ENCODE data around the gene FLNB.

DNA sequence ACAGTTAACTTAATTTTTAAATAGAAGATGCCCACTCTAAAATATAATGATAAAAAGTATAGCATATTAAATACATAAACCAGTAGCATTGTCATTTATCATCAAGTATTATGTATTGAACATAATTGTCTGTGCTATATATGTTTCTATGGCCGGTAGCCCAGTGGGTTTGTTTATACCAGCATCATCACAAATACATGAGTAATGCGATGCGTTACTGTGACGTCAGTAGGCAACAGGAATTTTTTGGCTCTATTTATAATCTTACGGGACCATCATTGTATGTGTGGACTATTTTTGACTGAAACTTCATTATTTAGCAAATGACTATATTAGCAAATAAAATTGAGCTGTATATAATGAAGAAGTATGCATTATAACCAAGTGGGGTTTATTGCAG, 82.1 kb downstream of the FLNB start:
- TF ChIP-seq, protein P1, sequence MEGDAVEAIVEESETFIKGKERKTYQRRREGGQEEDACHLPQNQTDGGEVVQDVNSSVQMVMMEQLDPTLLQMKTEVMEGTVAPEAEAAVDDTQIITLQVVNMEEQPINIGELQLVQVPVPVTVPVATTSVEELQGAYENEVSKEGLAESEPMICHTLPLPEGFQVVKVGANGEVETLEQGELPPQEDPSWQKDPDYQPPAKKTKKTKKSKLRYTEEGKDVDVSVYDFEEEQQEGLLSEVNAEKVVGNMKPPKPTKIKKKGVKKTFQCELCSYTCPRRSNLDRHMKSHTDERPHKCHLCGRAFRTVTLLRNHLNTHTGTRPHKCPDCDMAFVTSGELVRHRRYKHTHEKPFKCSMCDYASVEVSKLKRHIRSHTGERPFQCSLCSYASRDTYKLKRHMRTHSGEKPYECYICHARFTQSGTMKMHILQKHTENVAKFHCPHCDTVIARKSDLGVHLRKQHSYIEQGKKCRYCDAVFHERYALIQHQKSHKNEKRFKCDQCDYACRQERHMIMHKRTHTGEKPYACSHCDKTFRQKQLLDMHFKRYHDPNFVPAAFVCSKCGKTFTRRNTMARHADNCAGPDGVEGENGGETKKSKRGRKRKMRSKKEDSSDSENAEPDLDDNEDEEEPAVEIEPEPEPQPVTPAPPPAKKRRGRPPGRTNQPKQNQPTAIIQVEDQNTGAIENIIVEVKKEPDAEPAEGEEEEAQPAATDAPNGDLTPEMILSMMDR (IDR thresholded peaks at IDR 0.05) = no peak
- TF ChIP-seq POLR2AphosphoS5 (IDR thresholded peaks at IDR 0.05; ENCODE audit: low read depth, low read length) (no peak), SIN3A (IDR thresholded peaks at IDR 0.05; ENCODE audit: borderline replicate concordance, insufficient read depth, low read depth, low read length) (no peak)
- TF ChIP-seq, protein P2, sequence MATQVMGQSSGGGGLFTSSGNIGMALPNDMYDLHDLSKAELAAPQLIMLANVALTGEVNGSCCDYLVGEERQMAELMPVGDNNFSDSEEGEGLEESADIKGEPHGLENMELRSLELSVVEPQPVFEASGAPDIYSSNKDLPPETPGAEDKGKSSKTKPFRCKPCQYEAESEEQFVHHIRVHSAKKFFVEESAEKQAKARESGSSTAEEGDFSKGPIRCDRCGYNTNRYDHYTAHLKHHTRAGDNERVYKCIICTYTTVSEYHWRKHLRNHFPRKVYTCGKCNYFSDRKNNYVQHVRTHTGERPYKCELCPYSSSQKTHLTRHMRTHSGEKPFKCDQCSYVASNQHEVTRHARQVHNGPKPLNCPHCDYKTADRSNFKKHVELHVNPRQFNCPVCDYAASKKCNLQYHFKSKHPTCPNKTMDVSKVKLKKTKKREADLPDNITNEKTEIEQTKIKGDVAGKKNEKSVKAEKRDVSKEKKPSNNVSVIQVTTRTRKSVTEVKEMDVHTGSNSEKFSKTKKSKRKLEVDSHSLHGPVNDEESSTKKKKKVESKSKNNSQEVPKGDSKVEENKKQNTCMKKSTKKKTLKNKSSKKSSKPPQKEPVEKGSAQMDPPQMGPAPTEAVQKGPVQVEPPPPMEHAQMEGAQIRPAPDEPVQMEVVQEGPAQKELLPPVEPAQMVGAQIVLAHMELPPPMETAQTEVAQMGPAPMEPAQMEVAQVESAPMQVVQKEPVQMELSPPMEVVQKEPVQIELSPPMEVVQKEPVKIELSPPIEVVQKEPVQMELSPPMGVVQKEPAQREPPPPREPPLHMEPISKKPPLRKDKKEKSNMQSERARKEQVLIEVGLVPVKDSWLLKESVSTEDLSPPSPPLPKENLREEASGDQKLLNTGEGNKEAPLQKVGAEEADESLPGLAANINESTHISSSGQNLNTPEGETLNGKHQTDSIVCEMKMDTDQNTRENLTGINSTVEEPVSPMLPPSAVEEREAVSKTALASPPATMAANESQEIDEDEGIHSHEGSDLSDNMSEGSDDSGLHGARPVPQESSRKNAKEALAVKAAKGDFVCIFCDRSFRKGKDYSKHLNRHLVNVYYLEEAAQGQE (IDR thresholded peaks at IDR 0.05; ENCODE audit: insufficient read depth in 1 of 2, low read depth in 2 of 2, low read length in 1 of 2) = no peak

Measured in Panc1 (cell line).